ENCODE results near the gene SPOCK1. TPM values are rescaled to one million over a fixed set of nuclear protein-coding genes. Genes with fewer than 3 reads are reported as not detected.

Gene SPOCK1
- polyA plus RNA-seq, 1 experiment = 76.0 TPM

GRCh38 chr5:137220523-137220927 is 278.6 kb downstream of the SPOCK1 start:
- H3K9me3 ChIP-seq (ENCODE audit: control insufficient read depth, insufficient read depth, low read length) = no peaks in the 10 kb centered on the region
- ChIA-PET POLR2A (no interaction called here), CTCF (no interaction called here)
- H3K27ac ChIP-seq (ENCODE audit: low read depth, low read length) = no peak overlapping the region
- no peak overlapping the region for H3K4me3 ChIP-seq (ENCODE audit: low read depth, low read length)
- no peak for DNase-seq (ENCODE audit: low read depth, low spot score)
- TF ChIP-seq CTCF (IDR thresholded peaks at IDR 0.05; ENCODE audit: low read depth, low read length) = peak; percentile 66
- H3K27me3 ChIP-seq (ENCODE audit: control insufficient read depth, insufficient read depth, low read length) = no peaks in the 10 kb centered on the region

- TF ChIP-seq CTCF (IDR thresholded peaks at IDR 0.05; ENCODE audit: low read depth, low read length) = no peak
- POLR2A ChIA-PET = no interaction called here
- no peaks in the 10 kb centered on the region for H3K9me3 ChIP-seq (ENCODE audit: control insufficient read depth, insufficient read depth, low read length)
- H3K27ac ChIP-seq (ENCODE audit: low read depth, low read length) = no peak overlapping the region
- CTCF ChIA-PET = interaction anchor here (1.3 kb wide), 1 partner anchor 101 kb away, joined by 5 read pairs; no protein-coding TSS in a partner anchor
- no peaks in the 10 kb centered on the region for H3K27me3 ChIP-seq (ENCODE audit: control insufficient read depth, insufficient read depth, low read length)
- no peak overlapping the region for H3K4me3 ChIP-seq (ENCODE audit: low read depth, low read length)
- no peak for DNase-seq (ENCODE audit: low read depth, low spot score)
Measured at GRCh38 chr5:137218896-137219295, 280.2 kb downstream of the SPOCK1 start.

- ChIA-PET POLR2A (no interaction called here), CTCF (interaction anchor here (0.5 to 1.2 kb wide), 2 partner anchors 102 to 339 kb away, joined by 4 read pairs; no protein-coding TSS in a partner anchor)
- Histone ChIP-seq H3K4me3 (ENCODE audit: low read depth, low read length) (no peak overlapping the region), H3K9me3 (ENCODE audit: control insufficient read depth, insufficient read depth, low read length) (no peaks in the 10 kb centered on the region), H3K27ac (ENCODE audit: low read depth, low read length) (no peak overlapping the region), H3K27me3 (ENCODE audit: control insufficient read depth, insufficient read depth, low read length) (no peaks in the 10 kb centered on the region)
- DNase-seq (ENCODE audit: low read depth, low spot score) = no peak
- no peak for TF ChIP-seq CTCF (IDR thresholded peaks at IDR 0.05; ENCODE audit: low read depth, low read length)
Measured at GRCh38 chr5:137218471-137218870, 280.7 kb downstream of the SPOCK1 start.

GRCh38 chr5:137217599-137218200 is 281.4 kb downstream of the SPOCK1 start:
- H3K27me3 ChIP-seq (ENCODE audit: control insufficient read depth, insufficient read depth, low read length) = no peaks in the 10 kb centered on the region
- H3K4me3 ChIP-seq (ENCODE audit: low read depth, low read length) = no peak overlapping the region
- no peak overlapping the region for H3K27ac ChIP-seq (ENCODE audit: low read depth, low read length)
- no peak for DNase-seq (ENCODE audit: low read depth, low spot score)
- TF ChIP-seq CTCF (IDR thresholded peaks at IDR 0.05; ENCODE audit: low read depth, low read length) = no peak
- CTCF ChIA-PET = interaction anchor here (0.5 to 1.2 kb wide), 2 partner anchors 102 to 340 kb away, joined by 4 read pairs; no protein-coding TSS in a partner anchor
- POLR2A ChIA-PET = no interaction called here
- no peaks in the 10 kb centered on the region for H3K9me3 ChIP-seq (ENCODE audit: control insufficient read depth, insufficient read depth, low read length)

GRCh38 chr5:137216976-137217598 is 282.0 kb downstream of the SPOCK1 start:
- H3K27ac ChIP-seq (ENCODE audit: low read depth, low read length) = no peak overlapping the region
- H3K4me3 ChIP-seq (ENCODE audit: low read depth, low read length) = no peak overlapping the region
- no peaks in the 10 kb centered on the region for H3K9me3 ChIP-seq (ENCODE audit: control insufficient read depth, insufficient read depth, low read length)
- POLR2A ChIA-PET = no interaction called here
- no peak for TF ChIP-seq CTCF (IDR thresholded peaks at IDR 0.05; ENCODE audit: low read depth, low read length)
- DNase-seq (ENCODE audit: low read depth, low spot score) = no peak
- H3K27me3 ChIP-seq (ENCODE audit: control insufficient read depth, insufficient read depth, low read length) = no peaks in the 10 kb centered on the region
- CTCF ChIA-PET = no interaction called here

All from AG04450 (cell line).